Dermis blood vessel endothelial cell (primary cell): Measurements from ENCODE around the gene AMPH. TPM values are rescaled to one million over a fixed set of nuclear protein-coding genes. Genes with fewer than 3 reads are reported as not detected.
"Not testable (repeated sequence)": the region's sequence is repeated elsewhere in the genome, so short reads cannot be mapped to it uniquely, and the experiment has no call there.

Experiments used
- DNase-seq: peaks from one replicate; pipeline ENCODE4 v3.0.0; 2010
- total RNA-seq: library from RNA; depleted of rRNA; stranded (reverse); fragments of >200 nt; gene quantifications from 2 replicates; pipeline ENCODE4 v1.2.3, GENCODE V29; 2014

AMPH gene
- total RNA-seq, 1 donor from 2014 or later = not detected

DNA sequence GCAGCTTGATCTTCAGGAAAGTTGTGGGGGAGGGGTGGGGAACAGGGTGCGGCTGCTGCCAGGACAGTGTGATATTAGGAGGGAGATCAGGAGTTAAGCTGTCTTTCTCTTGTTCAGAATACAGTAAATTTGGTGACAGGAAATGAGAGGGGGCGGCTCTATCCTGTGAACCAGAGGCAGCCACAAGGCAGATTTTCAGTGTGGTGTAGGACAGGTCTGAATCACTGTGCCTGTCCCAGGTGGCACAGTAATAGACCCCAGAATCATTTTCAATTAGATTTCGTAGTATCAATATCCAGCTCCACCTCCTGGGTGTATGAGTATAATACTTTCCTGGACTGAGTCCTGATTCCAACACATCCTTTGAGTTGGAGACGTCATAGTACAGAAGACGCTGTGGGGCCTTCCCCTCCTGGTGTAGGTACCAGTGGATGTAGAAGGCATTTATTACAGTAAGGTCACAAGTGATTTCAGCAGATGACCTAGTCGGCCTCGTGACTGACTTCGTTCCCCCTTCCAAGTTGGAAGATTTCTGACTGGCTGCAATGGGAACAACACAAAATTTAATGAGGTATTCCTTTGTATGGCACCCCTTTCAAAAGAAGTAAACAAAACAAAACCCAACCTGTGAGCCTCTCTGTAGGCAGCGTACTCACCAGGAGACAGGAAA, 281.9 kb downstream of the AMPH start:
- not testable (repeated sequence) for DNase-seq

DNA sequence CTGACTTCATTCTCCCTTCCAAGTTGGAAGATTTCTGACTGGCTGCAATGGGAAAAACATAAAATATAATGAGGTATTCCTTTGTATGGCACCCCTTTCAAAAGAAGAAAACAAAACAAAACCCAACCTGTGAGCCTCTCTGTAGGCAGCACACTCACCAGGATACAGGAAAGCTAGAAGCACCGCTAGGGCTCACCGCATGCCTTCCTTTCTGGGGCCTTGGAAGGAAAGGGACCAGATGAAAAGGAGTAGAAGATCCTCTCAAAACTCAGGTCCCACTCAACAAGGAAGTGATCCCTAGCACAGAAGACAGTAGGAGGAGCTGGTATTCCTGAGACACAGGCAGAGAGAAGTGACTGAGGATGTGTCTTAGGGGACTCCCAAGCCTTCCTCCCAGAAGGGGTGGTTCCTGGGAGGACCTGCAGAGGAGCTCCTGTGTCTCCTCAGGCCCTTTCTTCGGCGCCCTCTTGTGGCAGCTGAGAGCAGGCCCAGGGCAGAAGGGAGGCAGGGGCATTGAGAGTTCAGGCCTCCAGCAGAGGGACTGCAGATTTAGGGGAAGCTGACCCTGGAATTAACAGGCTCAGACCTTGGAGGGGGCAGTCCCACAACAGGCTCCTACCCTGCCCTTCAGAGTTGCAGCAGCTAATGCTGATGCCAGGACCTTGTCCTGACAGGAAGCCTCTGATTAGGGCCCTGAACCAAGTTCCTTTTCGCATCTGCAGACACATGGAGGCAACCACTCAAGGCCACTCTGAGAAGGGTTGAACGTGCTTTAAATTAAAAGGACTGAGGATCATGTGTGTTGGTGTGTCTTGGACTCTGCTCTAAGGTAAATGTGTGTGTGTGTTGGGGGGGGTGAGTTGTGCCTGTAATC, 285.6 kb downstream of the AMPH start:
- peak; percentile 66 for DNase-seq

DNA sequence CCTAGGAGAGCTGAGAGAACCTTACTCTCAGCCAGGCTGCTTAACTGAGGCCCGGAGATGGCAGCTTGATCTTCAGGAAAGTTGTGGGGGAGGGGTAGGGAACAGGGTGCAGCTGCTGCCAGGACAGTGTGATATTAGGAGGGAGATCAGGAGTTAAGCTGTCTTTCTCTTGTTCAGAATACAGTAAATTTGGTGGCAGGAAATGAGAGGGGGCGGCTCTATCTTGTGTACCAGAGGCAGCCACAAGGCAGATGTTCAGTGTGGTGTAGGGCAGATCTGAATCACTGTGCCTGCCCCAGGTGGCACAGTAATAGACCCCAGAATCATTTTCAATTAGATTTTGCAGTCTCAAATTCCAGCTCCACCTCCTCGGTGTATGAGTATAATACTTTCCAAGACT, 286.4 kb downstream of the AMPH start:
- not testable (repeated sequence) for DNase-seq

DNA sequence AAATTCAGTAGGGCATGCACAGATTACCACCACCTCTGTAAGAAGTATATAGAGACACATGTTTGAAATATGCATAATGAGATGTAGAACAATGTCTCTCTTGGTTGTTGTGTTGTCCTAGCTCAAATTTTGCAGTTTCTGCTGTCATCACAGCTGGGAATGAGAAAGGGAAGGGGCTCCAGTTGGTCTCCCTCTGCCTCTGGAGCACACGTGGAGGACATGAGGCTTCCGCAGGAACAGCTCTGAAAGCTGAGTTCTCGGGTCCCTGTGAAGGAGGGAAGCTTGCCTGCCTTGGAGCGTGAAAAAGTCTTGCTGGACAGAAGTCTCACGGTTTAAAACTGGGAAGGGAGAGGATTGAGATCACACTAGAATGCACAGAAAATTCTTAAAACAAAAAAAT, 289.0 kb downstream of the AMPH start:
- DNase-seq = not testable (repeated sequence)

DNA sequence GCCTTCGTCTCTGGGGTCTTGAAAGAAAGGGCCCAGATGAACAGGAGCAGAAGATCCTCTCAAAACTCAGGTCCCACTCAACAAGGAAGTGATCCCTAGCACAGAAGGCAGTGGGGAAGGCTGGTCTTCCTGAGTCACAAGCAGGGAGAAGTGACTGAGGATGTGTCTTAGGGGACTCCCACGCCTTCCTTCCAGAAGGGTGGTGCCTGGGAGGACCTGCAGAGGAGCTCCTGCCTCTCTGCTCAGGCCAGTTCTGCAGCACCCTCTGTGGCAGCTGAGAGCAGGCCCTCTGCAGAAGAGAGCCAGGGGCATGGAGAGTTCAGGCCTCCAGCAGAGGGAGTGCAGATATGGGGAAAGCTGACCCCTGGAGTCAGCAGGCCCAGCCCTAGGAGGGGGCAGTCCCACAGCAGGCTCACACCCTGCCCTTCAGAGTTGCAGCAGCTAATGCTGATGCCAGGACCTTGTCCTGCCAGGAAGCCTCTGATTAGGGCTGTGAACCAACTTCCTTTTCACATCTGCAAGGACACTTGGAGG, 289.9 kb downstream of the AMPH start:
- peak; percentile 56 for DNase-seq

DNA sequence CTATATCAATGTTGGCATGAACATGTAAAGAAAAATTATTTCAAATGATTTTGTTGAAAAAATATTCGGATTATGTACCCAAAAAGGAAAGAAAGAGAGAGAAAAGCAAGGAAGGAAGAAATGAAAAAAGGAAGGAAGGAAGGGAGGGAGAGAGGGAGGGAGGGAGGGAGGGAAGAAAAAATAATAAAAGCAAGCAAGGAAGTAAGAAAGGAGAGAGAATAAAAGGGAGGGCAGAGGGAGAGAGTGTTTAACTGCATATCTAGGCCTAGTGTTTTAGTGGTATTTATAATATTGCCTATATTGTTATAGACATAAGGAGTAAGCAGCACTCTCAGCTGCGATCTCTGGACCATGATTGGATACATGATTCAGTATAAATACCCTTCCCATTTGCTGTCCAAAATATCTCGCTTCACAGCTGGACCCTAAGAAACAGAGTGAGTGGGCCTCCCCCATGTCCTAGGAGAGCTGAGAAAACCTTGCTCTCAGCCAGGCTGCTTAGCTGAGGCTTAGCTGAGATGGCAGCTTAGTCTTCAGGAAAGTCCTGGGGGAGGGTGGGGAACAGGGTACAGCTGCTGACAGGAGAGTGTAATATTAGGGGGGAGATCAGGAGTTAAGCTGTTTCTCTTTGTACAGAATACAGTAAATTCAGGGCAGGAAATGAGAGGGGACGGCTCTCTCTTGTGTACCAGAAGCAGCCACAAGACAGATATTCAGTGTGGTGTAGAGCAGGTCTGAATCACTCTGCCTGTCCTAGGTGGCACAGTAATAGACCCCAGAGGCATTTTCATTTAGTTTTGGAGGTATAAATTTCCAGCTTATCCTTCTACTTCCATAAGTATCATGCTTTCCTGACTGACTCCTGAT, 291.0 kb downstream of the AMPH start:
- DNase-seq = no peak

DNA sequence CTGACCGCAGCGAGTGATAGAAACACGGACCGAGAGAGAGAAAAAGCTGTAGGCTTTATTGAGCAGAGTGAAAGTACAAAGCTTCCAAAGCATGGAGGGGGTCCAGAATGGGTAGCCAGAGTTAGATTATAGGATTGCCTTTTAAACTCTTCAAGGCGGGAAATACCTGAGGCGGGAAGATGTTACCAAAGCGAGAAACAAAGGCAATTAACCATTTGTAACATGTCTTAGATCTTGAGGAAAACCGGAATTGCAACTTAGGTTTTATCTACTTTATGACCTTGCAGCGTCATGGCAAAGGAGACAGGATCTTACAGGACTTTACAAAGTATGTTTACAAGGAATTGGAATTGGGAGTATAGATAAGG, 295.0 kb downstream of the AMPH start:
- DNase-seq = not testable (repeated sequence)

DNA sequence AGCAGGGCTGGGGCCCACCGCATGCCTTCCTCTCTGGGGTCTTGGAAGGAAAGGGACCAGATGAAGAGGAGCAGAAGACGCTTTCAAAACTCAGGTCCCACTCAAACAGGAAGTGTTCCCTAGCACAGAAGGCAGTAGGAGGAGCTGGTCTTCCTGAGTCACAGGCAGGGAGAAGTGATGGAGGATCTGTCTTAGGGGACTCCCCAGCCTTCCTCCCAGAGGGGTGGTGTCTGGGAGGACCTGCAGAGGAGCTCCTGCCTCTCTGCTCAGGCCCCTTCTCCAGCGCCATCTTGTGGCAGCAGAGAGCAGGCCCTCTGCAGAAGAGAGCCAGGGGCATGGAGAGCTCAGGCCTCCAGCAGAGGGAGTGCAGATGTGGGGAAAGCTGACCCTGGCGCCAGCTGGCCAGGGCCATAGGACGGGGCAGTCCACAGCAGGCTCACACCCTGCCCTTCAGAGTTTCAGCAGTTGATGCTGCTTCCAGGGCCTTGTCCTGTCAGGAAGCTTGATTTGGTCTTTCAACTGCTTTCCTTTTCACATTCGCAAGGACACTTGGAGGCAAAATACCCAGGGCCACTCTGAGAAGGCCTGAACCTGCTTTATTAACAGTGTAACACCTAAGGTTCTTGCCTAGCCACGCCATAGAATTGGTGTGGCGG, 295.6 kb downstream of the AMPH start:
- DNase-seq = peak; percentile 91

DNA sequence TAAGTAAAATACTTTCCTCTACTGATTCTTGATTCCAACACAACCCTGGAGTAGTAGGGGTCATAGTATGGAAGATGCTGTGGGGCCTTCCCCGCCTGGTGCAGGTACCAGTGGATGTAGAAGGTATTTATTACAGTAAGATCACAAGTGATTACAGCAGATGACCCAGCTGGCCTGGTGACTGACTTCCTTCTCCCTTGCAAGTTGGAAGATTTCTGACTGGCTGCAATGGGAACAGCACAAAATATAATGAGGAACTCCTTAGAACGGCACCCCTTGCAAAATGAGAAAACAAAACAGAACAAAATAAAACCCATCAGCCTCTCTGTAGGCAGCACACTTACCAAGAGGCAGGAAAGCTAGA, 296.1 kb downstream of the AMPH start:
- DNase-seq = no peak

DNA sequence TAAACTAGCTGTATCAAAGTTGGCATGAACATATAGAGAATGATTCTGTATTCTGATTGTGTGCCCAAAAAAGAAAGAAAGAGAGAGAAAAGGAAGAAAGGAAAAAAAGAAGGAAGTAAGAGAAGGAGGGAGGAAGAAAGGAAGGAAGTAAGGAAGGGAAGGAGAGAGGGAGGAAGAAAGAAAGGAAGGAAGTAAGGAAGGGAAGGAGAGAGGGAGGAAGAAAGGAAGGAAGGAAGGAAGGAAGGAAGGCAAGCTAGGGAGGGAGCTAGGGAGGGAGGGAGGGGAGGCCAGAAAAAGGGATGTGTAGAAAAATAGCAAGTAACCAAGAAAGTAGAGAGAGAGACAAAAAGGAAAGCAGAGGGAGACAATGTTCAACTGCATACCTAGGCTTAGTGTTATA, 297.0 kb downstream of the AMPH start:
- no peak for DNase-seq
